H1 (cell line): ENCODE results near the gene SS18L1. TPM values are rescaled to one million over a fixed set of nuclear protein-coding genes. Genes with fewer than 3 reads are reported as not detected.

Experiments used
- CBX5 ChIP-seq: fragments of 300-800, 300-1000 bp; sonication (generic); IDR thresholded peaks from 2 replicates; pipeline ENCODE4 v1.7.1; 2016; ENCODE audit warnings: antibody characterized with exemption, low read length, low read depth
- KDM1A ChIP-seq: fragments of 200-600, 300-600 bp; sonication (generic); IDR thresholded peaks from 2 replicates; pipeline ENCODE4 v1.7.1; 2016; ENCODE audit warnings: mild to moderate bottlenecking, low read length, borderline replicate concordance
- SIRT6 ChIP-seq: IDR thresholded peaks from one replicate; pipeline ENCODE4 v1.7.1; 2012; ENCODE audit warnings: low read length, inconsistent platforms
- TBP ChIP-seq: IDR thresholded peaks from 2 replicates; pipeline ENCODE4 v1.6.1; 2011; ENCODE audit warnings: low read depth, low read length, improper control_type of control experiment
- polyA plus RNA-seq, 7 experiments: library from polyadenylated mRNA; depleted of rRNA in 3 of 7; stranded (reverse) in 5 of 7; unstranded in 2 of 7; fragments of >200 nt in 5 of 7; fragments of 200-250 nt in 2 of 7; gene quantifications; 1 replicate in 5 of 7; 2 replicates in 1 of 7; 4 replicates in 1 of 7; pipeline versions ENCODE4 v1.2.1 to v1.2.3, GENCODE V29; 2011 to 2013; ENCODE audit warnings: missing spikeins in 2 of 7, mixed read lengths in 2 of 7
- total RNA-seq: library from RNA; stranded (reverse); fragmentation: NEBNext Ultra II Directional; extraction: Animal tissue kit (Norgen Biotek cat#: 25700); gene quantifications from 2 replicates; pipeline ENCODE4 v1.2.1, GENCODE V29; 2021

The SS18L1 gene
- total and polyA plus RNA-seq, 2 of the 8 experiments (the other 6 are each of a cell fraction or from before 2014, with no cell fraction given), result 28.4 to 29.7 TPM

GRCh38 chr20:62126141-62126540 lies 17.4 kb upstream of the SS18L1 start (continued):
- TF ChIP-seq TBP (no peak), SIRT6 (no peak), CBX5 (no peak), KDM1A (no peak)
